Adrenal gland (tissue), 12 donors: ENCODE measurements around the gene PHACTR3. TPM values are rescaled to one million over a fixed set of nuclear protein-coding genes. Genes with fewer than 3 reads are reported as not detected.

ENCODE experiments used
- DNase-seq, 7 donors: peaks; one replicate each; pipeline ENCODE4 v3.0.0-alpha.2; 2019 to 2020
- H3K27ac ChIP-seq, 5 donors: fragments of 200-600 bp; sonication (generic) in 4 of 5; 1 replicate in 3 of 5; 2 replicates in 2 of 5; pipeline versions ENCODE4 v1.5.1 to v1.8.0; 2016 to 2020; ENCODE audit warnings: mild to moderate bottlenecking in 1 of 5
- H3K27me3 ChIP-seq: fragments of 200-600 bp; 2 replicates; pipeline ENCODE4 v1.8.0; 2021
- H3K36me3 ChIP-seq, 2 donors: fragments of 200-600 bp; replicated peaks in 1 of 2; 1 replicate in 1 of 2; 2 replicates in 1 of 2; pipeline versions ENCODE4 v1.5.1 to v1.8.0; 2018 to 2022
- H3K4me1 ChIP-seq, 2 donors: fragments of 200-600 bp; replicated peaks in 1 of 2; 1 replicate in 1 of 2; 2 replicates in 1 of 2; pipeline versions ENCODE4 v1.5.1 to v1.8.0; 2018 to 2021
- H3K4me3 ChIP-seq, 4 donors: fragments of 200-600 bp; sonication (generic) in 3 of 4; one replicate each; pipeline ENCODE4 v1.5.1; 2016 to 2018
- H3K9me3 ChIP-seq, 3 donors: fragments of 200-600 bp; sonication (generic) in 1 of 3; replicated peaks in 1 of 3; 1 replicate in 2 of 3; 2 replicates in 1 of 3; pipeline versions ENCODE4 v1.5.1 to v1.8.0; 2016 to 2021
- CTCF ChIP-seq, 6 experiments: fragments of 450-650 bp in 4 of 6; fragments of 200-600 bp in 2 of 6; sonication (generic) in 1 of 6; IDR thresholded peaks; 1 replicate in 5 of 6; 2 replicates in 1 of 6; pipeline versions ENCODE4 v1.5.1 to v1.8.0; 2016 to 2021; ENCODE audit warnings: antibody characterized with exemption in 6 of 6, mild to moderate bottlenecking in 2 of 6, moderate library complexity in 1 of 6
- POLR2A ChIP-seq, 2 donors: fragments of 450-650 bp; IDR thresholded peaks; one replicate each; pipeline ENCODE4 v1.6.1; 2017; ENCODE audit warnings: antibody characterized with exemption in 2 of 2, mild to moderate bottlenecking in 2 of 2, moderate library complexity in 1 of 2
- WGBS, 4 donors: extraction: QIAGEN DNeasy Blood & Tissue Kit in 2 of 4; methylation state at CpG; one replicate each; pipeline versions ENCODE4 v1.1.5 to v1.1.7; 2013 to 2017; 5-methylcytosine and 5-hydroxymethylcytosine counted together
- intact Hi-C, 2 donors: fragments of 100-400 bp; cut with DNase I; formaldehyde crosslinking; loops; one replicate each; pipeline versions ENCODE4 v1.14.1 to v1.15.0; 2022 to 2023
- polyA plus RNA-seq, 3 donors: library from polyadenylated mRNA; stranded (reverse); fragments of 200-250 nt in 2 of 3; fragments of 350-450 nt in 1 of 3; fragmentation: Illumina TruSeq in 1 of 3; extraction: RNeasy Lipid Tissue Mini Kit (QIAGEN cat#74804) in 1 of 3; gene quantifications; one replicate each; pipeline ENCODE4 v1.2.3, GENCODE V29; 2013 to 2014
- total RNA-seq, 9 donors: library from RNA; depleted of rRNA in 4 of 9; stranded (reverse); fragments of >200 nt in 4 of 9; fragments of 120-200 nt in 1 of 9; fragmentation: NEBNext Ultra II Directional in 1 of 9; extraction: Animal tissue kit (Norgen Biotek cat#: 25700) in 1 of 9; gene quantifications; one replicate each; pipeline versions ENCODE4 v1.1.0 to v1.2.4, GENCODE V29; 2013 to 2023
- donor health status: healthy with polysubstance abuse.
- donor health status: Bipolar disorder and iron deficiency.
- donor health status: DM: yes; HTN: yes; CAD: no.
- donor health status: DM: no; HTN: no; CAD: no.
- donor health status: DM: no; HTN: no; CAD: no.
- donor health status: DM: yes; HTN: yes; CAD: no.

Gene PHACTR3
- total and polyA plus RNA-seq, 12 donors: 0.17 to 4.5 (median 0.81) TPM

DNA sequence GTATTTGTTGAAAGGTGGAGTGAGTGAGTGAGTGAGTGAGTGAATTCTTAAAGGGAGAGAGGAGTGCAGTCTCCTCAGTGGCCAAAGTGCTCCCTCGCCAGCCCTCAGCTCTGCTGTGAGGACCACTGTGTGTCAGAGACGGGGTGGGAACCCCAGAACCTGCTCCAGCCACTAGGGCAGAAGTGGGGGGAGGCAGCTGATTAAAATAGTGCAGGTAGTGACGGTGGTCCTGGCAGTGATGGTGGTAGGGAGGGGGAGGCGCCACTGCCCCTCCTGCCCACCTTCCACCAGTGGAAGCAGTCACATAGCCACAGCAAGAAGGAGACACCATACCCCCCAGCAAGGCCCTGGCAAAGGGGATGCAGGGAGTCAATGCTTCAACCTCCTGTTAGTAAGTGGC, 133.5 kb downstream of the PHACTR3 start:
- no peak overlapping the region for H3K4me3 ChIP-seq
- DNase-seq: no peak
- intact Hi-C loops: no loop called here
- TF ChIP-seq POLR2A (IDR thresholded peaks at IDR 0.05) (no peak), CTCF (IDR thresholded peaks at IDR 0.05) (no peak)
- H3K27ac ChIP-seq: no peak overlapping the region
- peaks cover 13% of the 10 kb centered on the region for H3K27me3 ChIP-seq
- H3K9me3 ChIP-seq: no peaks in the 10 kb centered on the region
- no peaks in the 10 kb centered on the region for H3K4me1 ChIP-seq
- WGBS, 4 donors: 66 to 82% (median 73%) methylated on average over 4 of the region's 4 CpGs
- no peaks in the 10 kb centered on the region for H3K36me3 ChIP-seq

GRCh38 chr20:59738851-59739250, 134.5 kb downstream of the PHACTR3 start:
- Histone ChIP-seq H3K4me1 (no peaks in the 10 kb centered on the region), H3K27me3 (peaks cover 16% of the 10 kb centered on the region), H3K36me3 (no peaks in the 10 kb centered on the region), H3K4me3 (no peak overlapping the region), H3K27ac (no peak overlapping the region), H3K9me3 (no peaks in the 10 kb centered on the region)
- no peak for DNase-seq
- WGBS, 4 donors: 54 to 71% (median 58%) methylated on average over 4 of the region's 4 CpGs
- TF ChIP-seq POLR2A (IDR thresholded peaks at IDR 0.05) (no peak), CTCF (IDR thresholded peaks at IDR 0.05) (no peak)
- intact Hi-C loops: no loop called here

DNA sequence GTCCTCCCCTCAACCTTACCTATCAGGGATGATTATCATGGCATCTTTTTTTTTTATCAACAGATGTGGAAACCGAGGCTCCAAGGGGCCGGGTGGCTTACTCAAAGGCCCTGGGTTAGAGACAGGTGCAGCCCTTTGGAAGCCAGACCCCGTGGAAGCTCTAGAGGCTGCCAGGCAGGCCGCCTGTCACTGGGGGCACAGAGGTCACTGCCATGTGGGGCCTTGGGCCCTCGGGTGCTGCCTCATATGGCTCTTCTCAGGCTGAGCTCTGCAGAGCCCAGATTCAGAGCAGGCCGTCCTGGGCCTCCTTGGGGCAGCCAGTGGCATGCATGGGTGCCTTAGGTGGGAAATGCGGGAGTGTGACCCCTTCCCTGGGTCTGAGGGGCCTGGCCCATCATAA, 136.3 kb downstream of the PHACTR3 start:
- no peak for DNase-seq
- H3K4me3 ChIP-seq: no peak overlapping the region
- 72 to 94% (median 82%) methylated on average over 3 to 7 of the region's 7 CpGs for WGBS, 4 donors
- TF ChIP-seq CTCF (IDR thresholded peaks at IDR 0.05): no peak
- TF ChIP-seq POLR2A (IDR thresholded peaks at IDR 0.05): no peak
- no peaks in the 10 kb centered on the region for H3K36me3 ChIP-seq
- intact Hi-C loops: no loop called here
- H3K9me3 ChIP-seq: no peaks in the 10 kb centered on the region
- H3K27ac ChIP-seq: no peak overlapping the region
- H3K4me1 ChIP-seq: no peaks in the 10 kb centered on the region
- peaks cover 17% of the 10 kb centered on the region for H3K27me3 ChIP-seq

- Histone ChIP-seq H3K27me3 (peaks cover 17% of the 10 kb centered on the region), H3K9me3 (no peaks in the 10 kb centered on the region), H3K4me1 (no peaks in the 10 kb centered on the region), H3K36me3 (no peaks in the 10 kb centered on the region), H3K4me3 (no peak overlapping the region), H3K27ac (no peak overlapping the region)
- intact Hi-C loops: no loop called here
- no peak for TF ChIP-seq CTCF (IDR thresholded peaks at IDR 0.05)
- no peak for TF ChIP-seq POLR2A (IDR thresholded peaks at IDR 0.05)
- WGBS, 4 donors: 50 to 87% (median 82%) methylated on average over 1 to 12 of the region's 12 CpGs
- no peak for DNase-seq
Observed at GRCh38 chr20:59741073-59741472, 136.7 kb downstream of the PHACTR3 start.
